ENCODE measurements around the gene UBE2E2.

UBE2E2 gene

DNA sequence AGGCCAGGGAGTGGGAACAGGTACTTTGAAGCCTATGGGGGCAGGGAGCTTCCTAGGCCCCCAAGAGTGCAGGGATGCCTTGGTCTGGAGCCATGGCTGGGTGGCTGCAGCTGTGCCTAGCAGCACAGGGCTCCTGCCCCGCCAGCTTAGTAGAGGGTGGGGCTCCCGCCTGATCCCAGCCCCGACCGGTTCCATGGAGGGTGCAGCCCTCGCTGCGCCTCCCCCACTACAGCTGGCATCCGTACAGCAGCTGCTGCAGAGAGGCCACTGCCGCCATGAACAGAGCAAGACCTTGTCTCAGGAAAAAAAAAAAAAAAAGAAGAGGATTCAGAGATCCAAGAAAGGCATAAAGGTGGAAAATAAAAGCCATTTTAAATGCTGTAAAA, 277.2 kb downstream of the UBE2E2 start:
- DNase-seq (ENCODE audit: low read depth) = no peak

DNA sequence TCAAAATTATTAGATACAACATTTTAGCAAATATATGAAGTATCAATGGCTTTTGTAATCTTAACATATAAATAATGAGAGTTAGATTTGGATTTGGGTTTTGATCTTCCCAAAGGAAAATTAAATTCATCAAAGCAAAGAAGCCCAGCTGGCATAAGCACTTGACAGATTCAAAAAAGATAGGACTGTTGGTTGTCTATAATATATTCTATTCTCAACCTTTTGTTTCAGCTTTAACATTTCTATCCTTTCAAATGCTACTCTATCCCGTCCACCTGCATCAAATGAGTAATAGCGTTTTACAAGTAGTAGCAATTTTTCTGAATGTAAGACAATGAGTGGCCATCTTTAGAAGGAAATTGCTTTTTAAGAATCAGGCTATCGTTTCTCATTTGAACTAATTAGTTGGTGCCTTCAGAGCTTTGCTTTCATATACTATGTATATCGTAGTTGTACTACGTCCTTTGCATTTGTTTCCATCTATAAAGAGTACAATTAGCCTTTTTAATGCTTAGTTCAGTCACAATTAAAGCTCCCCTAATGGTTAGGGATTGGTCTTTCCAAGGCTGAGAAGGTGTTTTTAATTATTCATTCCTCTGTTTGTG, 278.0 kb downstream of the UBE2E2 start:
- DNase-seq (ENCODE audit: low read depth) = no peak

DNA sequence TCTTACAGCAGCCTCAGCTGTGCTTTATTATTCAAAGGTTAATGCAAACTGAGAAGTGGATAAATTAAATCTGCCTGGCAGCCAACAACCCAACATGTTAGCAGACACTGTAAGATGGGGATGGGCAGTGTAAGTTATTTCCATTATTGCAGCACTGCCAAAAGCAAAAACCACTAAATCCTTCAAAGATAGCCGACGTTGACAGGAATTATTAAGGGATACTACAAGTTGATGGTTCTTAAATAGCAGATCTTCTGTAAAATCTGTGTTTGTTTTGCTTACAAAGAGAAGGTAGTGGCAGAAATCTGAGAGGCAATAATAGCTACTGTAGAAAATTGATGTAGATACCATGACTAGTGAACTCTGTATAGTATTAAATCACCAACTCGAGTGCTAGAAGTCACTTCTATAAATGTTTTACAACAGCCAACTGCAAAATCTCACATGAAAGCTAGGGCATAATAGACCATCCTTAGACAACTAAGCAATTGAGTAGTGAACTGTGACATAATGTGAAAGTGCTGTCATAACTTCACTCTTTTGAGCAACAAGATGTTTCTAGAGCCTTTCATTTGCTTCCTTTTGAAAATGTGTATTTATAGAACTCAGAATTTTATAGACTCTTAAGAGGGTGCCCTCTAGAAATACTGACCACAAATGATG, 278.6 kb downstream of the UBE2E2 start:
- DNase-seq (ENCODE audit: low read depth) = peak; percentile 29

DNA sequence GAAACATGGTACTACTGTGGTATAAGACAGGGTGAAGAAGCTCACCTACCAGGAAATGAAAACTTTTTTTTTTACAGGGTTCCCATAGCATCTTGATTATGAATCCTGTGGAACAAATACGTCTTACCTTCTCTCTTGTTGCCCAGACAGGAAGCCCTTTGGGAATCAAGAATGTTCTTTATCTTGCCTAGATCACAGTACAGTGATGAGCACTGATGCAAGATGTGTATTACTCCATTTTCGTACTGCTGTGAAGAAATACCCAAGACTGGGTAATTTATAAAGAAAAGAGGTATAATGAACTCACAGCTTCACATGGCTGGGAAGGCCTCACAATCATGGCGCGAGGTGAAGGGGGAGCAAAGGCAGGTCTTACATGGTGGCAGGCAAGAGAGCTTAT, 281.3 kb downstream of the UBE2E2 start:
- DNase-seq (ENCODE audit: low read depth) = no peak

DNA sequence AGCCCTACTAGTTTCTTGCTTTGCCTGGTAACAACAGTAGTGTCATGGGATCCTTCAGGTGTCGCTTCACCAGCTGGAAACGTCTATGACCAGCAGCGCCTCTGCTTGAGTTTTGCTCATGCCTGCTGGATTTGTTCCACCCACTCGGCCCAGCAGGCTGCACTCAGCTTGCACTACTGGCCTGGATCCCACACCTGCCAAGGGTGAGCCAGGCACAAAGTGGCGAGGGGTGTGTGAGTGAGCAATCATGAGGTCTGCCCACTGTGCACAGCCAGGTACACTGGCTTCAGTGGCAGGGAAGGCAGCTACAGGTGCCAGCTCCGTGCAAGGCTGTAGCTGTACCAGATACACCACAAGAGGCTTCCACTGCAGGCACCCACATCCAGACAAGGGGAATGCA, 282.8 kb downstream of the UBE2E2 start:
- DNase-seq (ENCODE audit: low read depth) = no peak

DNA sequence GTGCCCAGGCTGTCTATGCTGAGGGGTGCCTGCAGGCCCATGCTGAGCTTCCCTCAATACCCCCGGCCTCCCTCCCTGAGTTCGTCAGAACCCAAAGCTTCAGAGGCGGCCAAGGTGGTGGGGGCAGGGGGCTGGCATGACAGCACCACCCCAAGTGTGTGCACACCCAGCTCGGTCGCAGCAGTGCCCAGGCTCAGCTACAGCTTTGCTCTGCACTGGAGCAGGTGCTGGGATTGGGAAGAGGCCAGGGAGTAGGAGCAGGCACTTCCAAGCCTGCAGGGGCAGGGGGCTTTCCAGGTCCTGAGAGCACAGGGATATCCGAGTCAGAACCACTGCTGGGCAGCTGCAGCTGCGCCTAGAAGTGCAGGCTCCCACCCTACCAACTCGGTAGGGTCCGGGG, 283.9 kb downstream of the UBE2E2 start:
- DNase-seq (ENCODE audit: low read depth) = no peak

DNA sequence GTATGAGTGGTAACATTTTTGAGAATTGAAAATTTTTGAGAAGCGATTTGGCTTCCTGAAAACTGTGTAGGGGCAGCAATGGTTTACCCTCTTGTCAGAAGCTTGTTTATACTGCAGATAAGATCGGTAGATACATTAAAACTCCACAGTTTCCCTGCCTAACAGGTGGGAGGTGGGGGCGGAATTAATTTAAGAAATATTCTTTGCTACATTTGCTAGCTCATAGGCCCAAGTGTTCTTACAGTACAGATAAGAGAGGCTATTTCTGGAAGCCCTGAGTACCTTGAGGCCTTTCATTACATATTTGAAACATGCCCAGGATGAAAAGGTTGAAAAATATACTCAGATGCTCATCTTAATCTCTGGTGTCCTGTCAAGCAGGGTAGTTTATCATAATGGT, 285.5 kb downstream of the UBE2E2 start:
- DNase-seq (ENCODE audit: low read depth) = no peak

DNA sequence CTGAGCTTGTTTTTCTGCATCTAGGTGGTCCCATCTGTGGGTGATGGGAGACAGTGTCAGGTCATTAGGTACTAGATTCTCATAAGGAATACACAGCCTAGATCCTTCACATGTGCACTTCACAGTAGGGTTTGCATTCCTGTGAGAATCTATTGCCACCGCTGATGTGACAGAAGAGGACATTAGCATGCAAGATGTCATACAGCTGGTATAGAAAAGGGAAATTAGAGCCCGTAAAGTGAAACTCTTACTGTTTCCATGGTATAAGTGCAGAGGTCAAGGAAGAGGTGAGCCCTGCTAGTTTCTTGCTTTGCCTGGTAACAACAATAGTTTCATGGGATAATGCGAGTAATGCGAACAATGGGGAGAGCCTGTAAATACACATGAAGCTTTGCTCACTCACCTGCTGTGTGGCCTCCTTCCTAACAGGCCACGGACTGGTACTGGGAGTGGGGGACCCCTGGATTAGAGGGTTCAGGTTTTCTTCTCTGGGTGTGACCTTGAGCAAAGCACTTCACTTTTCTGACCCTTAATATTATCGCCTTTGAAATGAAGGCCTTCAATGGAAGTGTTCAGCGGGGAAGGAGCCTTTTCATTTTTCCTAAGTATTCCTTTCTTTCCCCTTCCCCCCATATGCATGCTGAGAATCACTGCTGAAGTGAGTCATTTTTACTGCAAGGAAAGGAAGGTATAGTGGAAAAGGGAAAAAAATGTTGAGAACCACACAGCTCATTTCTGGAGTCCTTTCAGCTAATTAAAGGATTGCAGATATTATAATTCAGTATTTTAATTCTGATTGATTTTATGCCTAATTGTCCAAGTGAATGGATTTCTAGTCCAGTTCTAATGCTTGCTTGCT, 286.4 kb downstream of the UBE2E2 start:
- DNase-seq (ENCODE audit: low read depth) = no peak

DNA sequence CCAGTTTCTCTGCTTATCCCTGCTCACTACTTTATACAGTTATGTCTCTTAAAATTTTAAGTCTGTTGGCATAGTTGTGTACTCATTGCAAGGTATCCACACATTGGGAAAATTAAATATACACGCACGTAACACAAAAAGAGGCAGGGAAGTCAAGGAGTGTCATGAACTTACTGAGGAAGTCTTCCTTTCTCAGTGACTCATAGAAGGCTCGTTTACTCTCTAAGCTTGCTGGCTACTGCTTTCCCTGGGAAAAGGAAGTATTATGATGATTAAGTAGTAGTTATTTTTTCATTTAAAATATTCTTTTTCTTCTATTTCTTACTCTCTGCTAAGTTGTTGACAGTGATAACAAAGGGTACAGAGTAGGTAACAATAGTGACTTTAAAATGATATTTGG, 287.3 kb downstream of the UBE2E2 start:
- peak; percentile 5 for DNase-seq (ENCODE audit: low read depth)

DNA sequence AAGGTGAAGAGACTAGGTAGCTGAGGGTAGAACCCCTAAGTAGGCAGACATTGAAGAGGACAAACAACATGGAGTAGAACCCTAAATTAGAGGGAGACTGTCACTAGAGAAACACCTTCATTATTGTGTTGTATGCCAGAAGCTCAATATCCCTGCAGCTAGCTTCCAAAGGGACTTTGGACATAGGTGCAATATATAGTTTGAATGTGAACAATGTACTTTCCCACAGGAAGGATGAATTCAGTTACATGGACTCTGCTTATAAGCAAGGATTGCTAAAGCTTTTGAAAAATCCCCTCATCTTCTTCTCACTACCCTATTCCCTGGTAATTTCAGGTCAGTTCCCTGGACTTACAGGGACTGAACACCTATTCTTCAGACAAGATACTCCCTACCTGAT, 288.9 kb downstream of the UBE2E2 start:
- no peak for DNase-seq (ENCODE audit: low read depth)

DNA sequence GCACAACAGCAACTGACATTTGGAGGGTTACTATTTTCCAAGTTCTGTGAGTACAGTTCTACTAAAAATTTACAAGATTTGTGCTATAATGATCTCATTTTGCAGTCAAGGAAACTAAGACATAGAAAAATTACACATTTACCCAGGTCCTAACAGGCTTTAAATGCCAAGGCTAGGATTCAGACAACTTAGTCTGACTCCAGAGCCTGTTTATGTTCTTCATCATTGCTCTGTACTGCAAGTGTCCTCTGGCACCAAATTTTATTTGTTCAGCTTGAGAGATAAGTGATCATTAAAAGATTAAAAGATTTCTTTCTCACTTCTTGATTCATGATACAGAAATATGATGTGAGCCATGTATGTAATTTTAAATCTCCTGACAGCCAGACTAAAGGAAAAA, 290.8 kb downstream of the UBE2E2 start:
- DNase-seq (ENCODE audit: low read depth) = no peak

DNA sequence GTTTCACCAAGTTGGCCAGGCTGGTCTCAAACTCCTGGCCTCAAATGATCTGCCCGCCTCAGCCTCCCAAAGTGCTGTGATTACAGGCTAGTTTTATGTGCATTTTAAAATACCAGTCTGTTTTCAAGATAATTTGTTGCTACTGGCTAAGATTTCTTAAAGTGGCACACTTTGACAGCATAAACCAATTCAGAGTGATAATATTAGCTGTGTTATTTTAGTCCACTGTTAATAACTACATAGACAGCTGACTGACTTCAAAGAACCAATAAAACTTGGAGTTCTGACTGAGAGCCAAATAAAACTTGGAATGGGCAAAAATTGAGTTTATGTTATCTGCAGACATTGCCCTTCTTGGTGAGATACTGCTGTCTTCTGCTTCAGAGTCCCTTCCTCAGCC, 291.8 kb downstream of the UBE2E2 start:
- no peak for DNase-seq (ENCODE audit: low read depth)

DNA sequence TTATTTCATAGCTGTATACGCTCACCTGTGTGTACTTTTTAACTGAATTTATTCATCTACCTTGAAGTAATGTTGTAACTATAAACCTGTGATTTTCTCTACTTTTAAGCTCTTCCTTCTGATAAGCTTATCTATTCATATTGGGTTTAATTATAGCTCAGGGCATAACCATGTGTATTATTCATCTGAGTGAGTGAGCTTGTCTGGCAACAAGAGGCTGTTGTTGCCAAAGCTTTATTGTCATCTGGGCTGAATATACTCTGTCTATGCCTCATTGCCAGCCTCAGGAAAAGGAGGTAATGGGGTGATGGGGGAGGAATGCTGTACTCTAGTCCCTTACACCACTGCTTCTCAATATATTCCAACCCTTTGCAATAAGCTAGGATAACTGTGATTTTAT, 292.4 kb downstream of the UBE2E2 start:
- DNase-seq (ENCODE audit: low read depth) = peak; percentile 10

DNA sequence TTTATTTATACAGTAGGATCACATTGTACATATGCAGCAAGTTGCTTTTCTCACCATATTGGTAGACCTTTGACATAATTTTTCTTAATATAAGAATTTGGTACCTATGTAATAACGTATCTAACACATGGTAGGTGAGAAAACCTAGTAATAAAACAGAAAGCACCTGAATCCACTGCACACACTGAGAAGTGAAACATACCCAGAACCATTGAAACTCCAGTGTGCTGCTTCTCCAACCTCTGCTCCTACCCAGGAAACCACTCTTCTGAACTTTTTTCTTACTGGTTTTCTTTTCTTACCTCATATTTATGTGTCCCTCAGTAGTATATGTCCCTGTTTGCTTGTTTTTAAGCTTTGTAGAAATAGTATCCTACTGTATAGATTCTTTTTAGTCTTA, 293.0 kb downstream of the UBE2E2 start:
- DNase-seq (ENCODE audit: low read depth) = no peak

DNA sequence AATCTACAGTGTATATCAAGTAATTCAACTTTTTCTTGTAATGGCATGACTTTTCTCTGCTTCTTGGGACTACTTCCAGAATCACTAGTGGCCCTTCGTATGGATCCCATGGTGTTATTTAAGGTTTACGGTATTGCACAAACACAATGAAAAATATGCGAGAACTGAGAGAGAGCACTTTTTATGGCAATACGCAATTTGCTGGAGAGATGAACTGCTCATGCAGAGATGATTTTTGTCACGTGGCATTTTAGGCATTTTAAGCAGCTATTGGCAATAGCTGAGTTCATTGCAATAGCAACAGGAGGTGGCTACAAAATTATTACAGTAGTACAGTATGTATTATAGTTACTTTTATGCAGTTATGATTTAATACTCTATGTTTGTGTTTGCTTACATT, 294.0 kb downstream of the UBE2E2 start:
- no peak for DNase-seq (ENCODE audit: low read depth)

DNA sequence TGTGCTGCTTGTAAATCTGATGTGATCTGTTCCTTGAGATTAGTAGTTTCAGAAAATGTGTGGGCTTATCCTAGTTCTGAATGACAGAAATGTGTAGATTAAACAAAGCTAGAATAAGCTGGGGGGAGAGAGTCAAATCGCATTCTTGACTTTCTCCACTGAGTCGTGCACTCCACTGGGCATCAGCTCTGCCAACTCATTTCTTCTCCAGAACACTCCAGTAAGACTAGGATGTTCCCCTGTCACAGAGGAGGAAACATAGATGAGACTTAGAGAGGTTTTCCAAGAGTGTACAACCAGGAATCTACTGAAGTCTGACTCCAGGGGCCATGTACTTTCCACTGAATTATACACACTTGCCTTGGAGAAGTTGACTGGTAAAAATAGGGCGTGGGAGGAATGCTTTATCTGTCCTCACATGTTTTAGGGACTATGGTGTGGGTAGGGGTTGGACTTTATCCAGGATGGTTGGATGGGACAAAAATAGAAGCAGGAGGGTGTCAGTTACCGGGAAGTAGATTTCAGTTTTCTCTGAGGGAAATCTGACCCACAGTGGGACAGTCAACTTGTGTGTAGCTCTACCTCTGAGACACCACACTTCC, 298.2 kb downstream of the UBE2E2 start:
- peak; percentile 1 for DNase-seq (ENCODE audit: low read depth)

DNA sequence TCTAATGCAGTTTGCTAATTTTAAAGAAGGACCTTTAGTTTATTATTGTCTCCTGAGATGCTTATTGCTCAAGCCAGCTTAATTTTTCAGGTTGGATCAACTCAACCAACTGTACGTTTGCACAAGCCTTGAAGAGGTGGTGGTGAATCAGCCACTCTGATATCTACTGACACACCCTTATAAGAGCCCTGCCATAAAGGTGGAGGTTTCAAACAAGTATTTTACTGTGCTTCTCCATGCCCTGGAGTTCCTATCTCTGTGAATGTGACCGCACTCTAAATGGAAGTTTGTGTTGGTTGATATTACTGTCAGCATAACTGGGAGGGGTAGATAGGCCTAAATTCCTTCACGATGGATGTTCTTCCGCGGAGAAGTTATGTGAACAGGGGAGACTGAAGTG, 305.3 kb downstream of the UBE2E2 start:
- DNase-seq (ENCODE audit: low read depth) = no peak

DNA sequence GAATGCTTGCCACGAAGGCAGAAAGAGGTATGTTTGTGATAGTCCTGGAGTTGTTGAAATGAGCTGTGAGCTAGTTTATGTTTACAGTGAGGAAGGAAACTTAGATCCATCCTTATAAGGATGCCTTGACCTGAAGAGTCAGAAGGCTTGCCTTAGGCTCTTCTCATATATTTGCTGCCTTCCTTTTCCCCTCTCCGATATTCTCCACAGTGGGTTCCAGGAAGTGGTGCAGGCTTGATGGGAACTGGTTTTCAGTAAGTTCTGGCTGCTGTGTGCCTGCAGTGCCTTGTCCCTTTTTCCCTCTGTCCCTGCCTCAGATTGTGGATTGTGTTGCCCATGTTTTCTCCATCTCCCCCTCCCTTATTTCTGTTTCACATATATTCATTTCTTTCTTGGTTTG, 315.3 kb downstream of the UBE2E2 start:
- DNase-seq (ENCODE audit: low read depth) = no peak

DNA sequence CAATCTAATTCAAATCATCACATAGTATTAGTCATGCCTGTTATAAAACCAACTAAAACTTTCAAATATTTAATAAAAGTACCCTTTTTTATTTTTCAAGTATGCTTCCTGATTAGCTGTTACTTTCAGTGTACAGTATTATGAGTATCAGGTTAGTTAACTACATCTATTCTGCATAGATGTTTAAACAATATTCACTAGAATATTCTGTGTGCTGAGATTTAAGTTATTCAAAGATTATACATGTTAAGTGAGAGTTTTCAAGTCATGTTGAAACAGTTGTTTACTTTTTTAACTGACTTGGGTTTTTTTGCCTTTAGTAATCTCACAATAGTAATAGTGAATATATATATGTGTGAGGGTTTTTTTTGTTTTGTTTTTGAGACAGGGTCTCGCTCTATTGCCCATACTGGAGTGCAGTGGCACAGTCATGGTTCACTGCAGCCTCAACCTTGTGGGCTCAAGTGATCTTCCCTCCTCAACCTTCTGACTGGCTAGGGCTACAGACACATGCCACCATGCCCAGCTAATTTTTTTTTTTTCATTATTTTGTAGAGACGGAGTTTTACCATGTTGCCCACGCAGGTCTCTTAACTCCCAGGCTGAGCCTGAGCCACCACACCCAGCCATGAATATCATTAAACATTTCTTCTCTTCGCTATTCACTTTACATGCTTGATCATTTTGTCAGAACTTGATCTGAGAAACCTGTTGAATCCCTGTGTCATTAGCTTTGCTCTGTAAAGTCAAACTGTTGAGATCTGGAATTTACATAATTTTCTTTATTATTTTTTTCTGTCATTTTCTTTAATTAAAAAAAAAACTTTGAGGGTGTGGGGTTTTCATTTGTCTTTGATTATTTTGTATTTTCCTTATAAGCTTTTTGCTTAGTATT, 316.4 kb downstream of the UBE2E2 start:
- no peak for DNase-seq (ENCODE audit: low read depth)

DNA sequence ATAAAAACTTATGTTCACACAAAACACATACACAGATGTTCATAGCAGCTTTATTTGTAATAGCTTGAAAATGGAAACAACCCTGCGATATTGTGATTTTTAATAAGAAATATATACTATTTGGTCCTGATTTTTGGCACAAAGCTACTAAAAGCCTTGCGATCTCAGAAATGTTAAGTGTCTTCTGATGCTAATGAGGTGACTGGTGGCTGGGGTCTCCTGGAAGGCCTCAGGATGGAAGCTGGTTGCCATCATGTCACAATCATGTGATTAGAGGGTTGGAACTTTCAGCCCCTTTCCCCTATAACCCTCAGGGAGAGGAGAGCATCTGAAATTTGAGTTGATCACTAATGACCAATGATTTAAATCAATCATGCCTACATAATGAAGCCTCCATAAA, 324.2 kb downstream of the UBE2E2 start:
- no peak for DNase-seq (ENCODE audit: low read depth)

DNA sequence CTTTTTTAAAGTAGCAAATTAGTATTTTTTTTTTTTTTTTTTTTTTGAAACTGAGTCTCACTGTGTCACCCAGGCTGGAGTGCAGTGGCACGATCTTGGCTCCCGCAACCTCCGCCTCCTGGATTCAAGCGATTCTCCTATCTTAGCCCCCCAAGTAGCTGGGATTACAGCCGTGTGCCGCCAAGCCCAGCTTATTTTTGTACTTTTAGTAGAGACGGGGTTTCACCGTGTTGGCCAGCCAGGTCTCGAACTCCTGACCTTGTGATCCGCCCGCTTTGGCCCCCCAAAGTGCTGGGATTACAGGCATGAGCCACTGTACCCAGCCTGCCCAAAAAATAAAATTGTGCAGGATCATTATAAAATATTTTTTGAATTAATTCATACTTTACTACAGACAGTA, 330.5 kb downstream of the UBE2E2 start:
- DNase-seq (ENCODE audit: low read depth) = no peak

DNA sequence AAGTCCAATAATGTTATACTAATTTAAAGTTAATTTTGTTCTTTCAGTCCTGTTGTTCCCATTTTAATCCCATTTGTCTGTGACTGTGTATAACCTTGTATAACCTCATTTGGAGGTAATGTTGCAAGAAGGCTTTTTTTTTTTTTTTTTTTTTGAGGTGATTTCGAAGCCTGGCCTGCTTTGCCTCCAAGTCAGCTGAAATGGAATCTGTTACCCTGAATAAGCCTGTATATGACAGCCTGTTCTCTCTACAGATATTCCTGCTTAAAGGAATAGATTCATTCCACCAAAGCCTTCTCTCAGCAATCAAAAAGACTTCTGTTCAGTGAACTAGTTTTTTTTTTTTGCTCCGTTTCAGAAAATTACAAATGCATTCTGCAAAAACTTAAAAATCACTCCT, 330.9 kb downstream of the UBE2E2 start:
- no peak for DNase-seq (ENCODE audit: low read depth)

Data from fibroblast of gingiva (primary cell).